GM21717 (cell line): Measurements from ENCODE around the gene CD300LF.

Experiments used
- ATAC-seq: cut with Tn5 transposase; IDR thresholded peaks from one replicate; pipeline ENCODE4 v1.9.1; 2021; ENCODE audit warnings: mild to moderate bottlenecking, moderate library complexity; ENCODE audit not compliant: unreplicated experiment

Gene CD300LF

GRCh38 chr17:74645010-74645409, 67.7 kb downstream of the CD300LF start:
- no peak for ATAC-seq

DNA sequence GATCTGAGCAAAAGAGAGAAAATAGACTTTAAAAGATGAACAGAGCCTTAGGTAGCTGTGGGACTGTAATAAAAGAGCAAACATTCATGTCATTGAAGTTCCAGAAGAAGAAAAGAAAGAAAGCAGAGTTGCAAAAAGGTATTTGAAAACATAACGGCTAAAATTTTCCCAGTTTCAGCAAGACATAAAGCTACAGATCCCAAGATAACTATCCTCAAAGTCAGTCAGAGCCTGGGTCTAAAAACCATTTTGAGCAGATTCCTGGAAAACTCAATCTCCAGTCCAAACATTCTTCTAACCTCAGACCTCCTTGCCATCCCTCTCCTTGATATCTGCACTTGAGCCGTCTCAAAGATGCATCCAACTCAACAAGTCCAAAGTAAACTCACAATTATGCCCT, 68.3 kb downstream of the CD300LF start:
- no peak for ATAC-seq
